Endometrial microvascular endothelial cells (primary cell): ENCODE results near the gene HMG20B. TPM values are rescaled to one million over a fixed set of nuclear protein-coding genes. Genes with fewer than 3 reads are reported as not detected.

ENCODE experiments used
- total RNA-seq: library from RNA; depleted of rRNA; stranded (reverse); fragments of >200 nt; gene quantifications from one replicate; pipeline ENCODE4 v1.2.3, GENCODE V29; 2015; ENCODE audit errors: inconsistent ontology term

The HMG20B gene
- total RNA-seq, 1 donor from 2014 or later: 79.4 TPM

Other genes with a start within 250 kb of the HMG20B start
- gene NFIC, start 206.4 kb upstream of the HMG20B start, total RNA-seq: 47.2 TPM
- gene SMIM24, start 92.4 kb upstream of the HMG20B start, total RNA-seq: not detected
- not detected for gene SMIM44, start 89.5 kb upstream of the HMG20B start, total RNA-seq
- 28.8 TPM for gene DOHH, start 72.3 kb upstream of the HMG20B start, total RNA-seq
- 44.3 TPM for gene FZR1, start 66.6 kb upstream of the HMG20B start, total RNA-seq
- gene TEKTIP1, start 33.8 kb upstream of the HMG20B start, total RNA-seq: not detected
- 121 TPM for gene MFSD12, start 15.4 kb upstream of the HMG20B start, total RNA-seq
- gene GIPC3, start 12.5 kb downstream of the HMG20B start, total RNA-seq: 0.28 TPM
- 4.2 TPM for gene TBXA2R, start 33.9 kb downstream of the HMG20B start, total RNA-seq
- 46.6 TPM for gene CACTIN, start 53.8 kb downstream of the HMG20B start, total RNA-seq
- 38.0 TPM for gene PIP5K1C, start 127.5 kb downstream of the HMG20B start, total RNA-seq
- not detected for gene TJP3, start 135.4 kb downstream of the HMG20B start, total RNA-seq
- 46.8 TPM for gene APBA3, start 188.7 kb downstream of the HMG20B start, total RNA-seq
- 88.7 TPM for gene MRPL54, start 189.7 kb downstream of the HMG20B start, total RNA-seq
- not detected for gene RAX2, start 199.3 kb downstream of the HMG20B start, total RNA-seq
- gene MATK, start 213.4 kb downstream of the HMG20B start, total RNA-seq: not detected